Ammon's horn (tissue), 1 donor: ENCODE results near the gene C19orf12.

Experiments
- DNase-seq: peaks from one replicate; pipeline ENCODE4 v3.0.0-alpha.2; 2016; ENCODE audit warnings: low spot score

C19orf12 gene

DNA sequence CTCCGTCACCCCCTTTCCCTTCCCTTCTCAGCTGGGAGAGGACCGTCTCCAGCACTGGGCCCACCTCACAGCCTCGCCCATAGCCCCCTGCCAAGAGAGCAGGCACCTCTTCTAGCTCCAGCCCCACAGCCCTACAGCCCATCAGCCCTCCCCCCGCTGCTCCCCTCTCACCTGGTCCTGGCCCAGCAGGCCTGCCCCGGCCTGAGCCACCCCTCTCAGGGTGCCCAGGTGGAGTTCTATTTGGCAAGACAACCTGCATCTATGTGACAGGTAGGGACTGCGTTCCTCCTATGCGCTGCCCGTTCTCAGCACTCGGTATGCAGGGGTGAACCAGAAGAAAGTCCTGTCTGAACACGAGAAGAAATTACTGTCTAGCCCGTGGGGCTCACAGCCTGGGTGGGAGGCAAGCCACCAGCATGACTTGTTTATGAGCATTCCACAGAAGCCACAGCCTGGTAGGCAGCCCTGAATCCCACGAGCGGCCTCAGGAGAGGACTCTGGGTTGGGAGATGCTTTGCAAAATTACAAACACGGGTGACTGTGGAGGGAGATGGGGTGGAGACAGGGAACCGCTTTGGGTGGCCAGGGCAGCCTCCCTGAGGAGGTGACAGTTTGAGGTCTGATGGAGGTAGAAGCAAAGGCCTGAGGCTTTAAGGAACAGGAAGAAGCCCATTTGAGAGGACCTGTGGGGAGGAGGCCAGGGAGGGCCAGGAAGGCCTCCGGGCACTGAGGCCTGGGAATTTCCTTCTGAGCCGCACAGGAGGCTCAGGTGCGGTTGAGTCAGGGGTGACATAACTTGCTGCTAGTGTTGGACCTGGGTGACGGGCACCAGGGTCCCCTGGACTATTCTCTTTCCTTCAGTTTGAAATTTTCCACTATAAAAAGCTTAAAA is 51.0 kb downstream of the C19orf12 start:
- no peak for DNase-seq

DNA sequence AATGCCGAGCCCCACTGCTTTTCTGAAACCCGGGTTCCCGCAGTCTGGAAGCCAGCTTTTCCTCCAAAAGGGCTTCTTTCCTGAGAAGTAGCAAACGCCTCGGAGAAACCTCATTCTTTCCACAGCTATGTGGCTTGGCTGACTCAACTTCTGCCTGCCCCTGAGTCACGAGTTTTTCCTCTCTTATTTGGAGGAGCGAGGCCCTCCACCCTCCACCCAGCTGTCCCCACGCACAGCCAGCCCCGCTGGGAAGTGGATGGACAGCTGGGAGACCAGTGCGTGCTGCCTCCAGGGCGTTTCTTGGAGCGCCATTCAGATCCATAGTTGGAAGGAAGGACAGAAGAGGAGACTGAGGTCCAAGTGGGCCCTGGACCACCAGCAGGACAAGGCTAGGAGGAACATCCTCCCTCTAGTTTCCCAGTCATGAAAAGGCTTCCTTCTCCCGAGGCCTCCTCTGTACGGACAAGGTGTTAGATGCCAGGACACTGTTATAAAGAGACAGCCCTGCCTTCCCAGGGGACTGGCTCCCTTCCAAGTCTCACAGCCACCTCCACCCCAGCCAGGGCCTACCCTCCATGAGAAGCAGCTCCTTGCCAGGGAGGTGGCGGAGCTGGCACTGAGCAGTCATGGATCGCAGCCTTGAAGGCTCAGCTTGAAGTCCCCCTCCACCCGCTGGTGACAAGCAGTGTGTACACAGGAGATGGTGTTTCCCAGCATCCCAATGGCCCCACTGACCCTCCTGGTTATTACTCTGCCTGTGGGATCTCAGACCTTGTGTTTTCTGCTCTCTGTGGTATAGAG is 52.3 kb downstream of the C19orf12 start:
- no peak for DNase-seq

DNA sequence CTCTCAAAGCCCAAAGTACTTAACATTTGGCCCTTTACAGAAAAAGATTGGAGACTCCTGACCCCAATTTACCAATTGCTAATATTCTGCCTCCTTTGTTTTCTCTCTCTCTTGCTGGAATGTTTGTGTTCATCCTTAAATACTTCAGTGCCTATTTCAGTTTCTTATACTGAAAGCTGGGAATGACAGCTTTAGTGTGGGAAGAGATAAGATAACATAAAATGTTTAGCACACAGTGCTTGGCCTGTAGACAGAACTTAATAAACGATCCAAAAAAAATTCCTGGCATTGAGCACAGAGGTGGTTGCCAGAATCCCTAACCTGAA is 52.8 kb downstream of the C19orf12 start:
- DNase-seq, result no peak

DNA sequence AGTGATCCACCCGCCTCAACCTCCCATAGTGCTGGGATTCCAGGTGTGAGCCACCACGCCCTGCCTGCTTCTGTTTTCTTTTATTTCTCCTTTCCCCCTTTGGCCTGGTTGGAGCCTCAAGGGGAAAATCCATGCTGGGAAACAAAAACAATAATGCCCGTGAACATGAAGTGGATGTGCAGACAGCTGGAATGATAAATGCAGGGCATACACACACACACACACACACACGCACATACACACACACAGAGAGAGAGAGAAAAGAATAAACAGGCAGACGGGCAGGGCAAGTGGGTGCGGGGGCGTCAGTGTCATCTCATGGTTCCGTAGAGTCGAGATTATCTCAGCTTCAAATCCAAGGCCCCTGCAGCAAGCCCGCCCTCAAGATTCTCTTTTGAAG is 54.2 kb downstream of the C19orf12 start:
- no peak for DNase-seq

DNA sequence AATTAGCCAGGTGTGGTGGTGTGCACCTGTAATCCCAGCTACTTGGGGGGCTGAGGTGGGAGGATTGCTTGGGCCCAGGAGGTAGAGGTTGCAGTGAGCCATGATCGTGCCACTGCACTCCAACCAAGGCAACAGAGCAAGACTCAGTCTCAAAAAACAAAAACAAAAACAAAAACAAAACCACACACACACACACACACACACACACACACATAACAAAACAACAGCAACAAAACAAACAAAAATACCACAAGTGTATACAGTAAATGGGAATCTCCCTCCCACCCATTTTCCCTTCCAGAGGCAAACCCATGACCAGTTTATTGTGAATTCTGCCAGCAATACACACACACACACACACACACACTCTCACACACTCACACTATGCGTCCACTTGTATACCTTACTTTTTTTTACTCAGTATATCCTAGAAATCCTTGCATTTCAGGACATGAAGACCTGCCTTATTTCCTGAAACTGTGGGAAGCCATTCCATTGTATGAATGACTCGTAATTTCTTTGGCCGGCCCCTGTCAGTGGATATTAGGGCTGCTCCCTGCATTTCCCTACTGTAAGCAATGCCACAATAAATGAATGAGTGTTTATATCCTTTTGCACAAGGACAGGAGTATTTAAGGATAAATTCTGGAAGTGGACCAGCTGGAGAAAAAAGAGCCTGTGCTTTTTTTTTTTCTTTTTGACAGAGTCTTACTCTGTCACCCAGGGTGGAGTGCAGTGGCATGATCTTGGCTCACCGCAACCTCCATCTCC is 56.7 kb downstream of the C19orf12 start:
- no peak for DNase-seq

DNA sequence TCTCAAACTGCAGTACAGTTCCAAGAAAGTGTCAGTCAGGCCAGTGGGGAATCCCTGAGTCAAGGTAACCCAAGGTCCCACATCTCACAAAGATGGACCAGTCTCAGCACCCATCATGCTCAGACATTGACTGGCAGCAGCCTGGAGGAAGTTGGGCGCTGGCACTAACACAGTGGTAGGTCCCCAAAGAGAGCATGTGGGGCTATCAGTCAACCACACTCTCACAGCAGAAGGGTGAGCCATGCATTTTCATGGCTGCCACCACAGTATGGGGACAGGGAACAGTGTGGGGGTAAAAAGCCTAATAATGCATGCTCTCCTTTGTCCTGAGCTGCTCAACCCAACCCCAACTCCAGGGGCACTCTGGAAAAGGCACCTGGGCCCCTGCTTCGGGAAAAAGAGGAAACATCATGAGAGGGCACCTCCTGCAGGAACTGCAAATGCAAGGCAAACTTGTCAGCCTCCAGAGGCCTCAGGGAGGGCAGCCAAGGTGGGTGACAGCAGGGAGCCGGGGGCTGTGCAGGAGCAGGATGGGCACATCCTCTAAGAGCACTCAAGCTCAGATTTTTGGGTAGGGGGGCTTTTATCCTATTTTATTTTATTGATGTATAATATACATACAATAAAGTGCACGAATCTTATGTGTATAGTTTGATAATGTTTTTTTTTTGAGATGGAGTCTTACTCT is 59.3 kb downstream of the C19orf12 start:
- DNase-seq, result no peak

DNA sequence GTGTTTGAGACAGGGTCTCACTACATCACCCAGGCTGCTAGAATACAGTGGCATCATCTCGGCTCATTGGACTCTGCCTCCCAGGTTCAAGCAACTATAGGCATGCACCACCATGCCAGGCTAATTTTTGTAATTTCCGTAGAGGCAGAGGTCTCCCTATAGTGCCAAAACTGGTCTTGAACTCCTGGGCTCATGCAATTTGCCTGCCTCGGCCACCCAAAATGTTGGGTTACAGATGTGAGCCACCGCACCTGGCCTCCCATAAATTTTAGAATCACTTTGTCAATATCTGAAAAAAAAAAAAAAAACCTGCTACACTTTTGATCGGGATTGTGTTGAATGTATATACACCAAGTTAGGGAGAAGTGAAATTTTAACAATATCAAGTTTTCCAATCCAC is 61.7 kb downstream of the C19orf12 start:
- DNase-seq, result no peak

DNA sequence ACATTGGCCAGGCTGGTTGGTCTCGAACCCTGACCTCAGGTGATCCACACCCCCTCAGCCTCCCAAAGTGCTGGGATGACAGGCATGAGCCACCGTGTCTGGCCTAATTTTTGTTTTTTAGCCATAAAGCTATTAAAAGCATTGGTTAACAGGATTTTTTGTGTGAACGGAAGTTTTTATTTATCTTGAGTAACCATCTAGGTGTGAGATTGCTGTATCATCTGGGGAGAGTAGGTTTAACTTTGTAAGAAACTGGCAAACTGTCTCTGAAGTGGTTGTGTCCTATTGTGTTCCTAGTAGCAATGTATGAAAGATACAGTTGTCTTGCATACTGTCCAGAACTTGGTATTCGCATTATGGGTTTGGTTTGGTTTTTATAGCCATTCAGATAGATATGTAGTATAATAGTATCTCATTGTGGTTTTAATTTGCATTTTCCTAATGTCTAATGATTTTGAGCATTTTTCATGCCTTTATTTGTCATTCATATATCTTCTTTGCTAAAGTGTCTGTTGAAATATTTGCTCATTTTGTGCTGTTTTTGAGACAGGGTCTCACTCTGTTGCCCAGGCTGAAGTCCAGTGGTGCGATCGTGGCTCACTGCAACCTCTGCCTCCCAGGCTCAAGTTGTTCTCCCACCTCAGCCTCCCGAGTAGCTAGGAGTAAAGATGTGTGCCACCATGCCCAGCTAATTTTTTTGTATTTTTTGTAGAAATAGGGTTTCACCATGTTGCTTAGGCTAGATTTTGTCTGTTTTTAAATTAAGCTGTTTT is 63.3 kb downstream of the C19orf12 start:
- DNase-seq, result no peak

DNA sequence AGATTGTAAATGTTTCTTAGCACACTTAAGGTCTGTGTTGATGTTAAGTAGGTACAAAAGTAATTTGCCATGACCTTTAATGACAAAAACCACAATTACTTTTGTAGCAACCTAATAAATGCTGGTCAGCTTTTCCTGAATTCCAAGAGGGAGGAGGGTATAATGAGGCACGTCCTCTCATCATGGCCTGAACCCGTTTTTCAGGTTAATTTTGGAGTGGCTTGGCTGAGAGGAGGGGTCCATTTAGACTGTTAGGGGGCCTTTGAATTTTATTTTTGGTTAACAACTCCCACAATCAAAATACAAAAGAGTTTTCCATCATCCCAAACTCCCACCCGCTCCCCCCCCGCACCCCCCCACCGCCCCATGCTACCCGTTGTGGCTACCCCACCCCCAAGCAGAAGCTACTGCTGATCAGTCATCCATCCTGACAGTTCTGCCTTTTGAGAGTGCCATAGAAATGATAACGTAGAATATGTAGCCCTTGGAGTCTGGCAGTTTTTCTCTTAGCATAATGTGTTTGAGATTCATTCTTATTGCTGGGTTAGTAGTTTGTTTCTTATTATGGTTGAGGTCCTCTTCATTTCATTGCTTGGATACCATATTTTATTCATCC is 64.2 kb downstream of the C19orf12 start:
- no peak for DNase-seq
